Erythroblast (primary cell): ENCODE measurements around the gene CLPTM1.

Source experiments
- GATA1 ChIP-seq: IDR thresholded peaks from 2 replicates; pipeline ENCODE4 v1.6.1; 2011; ENCODE audit warnings: low read depth, mild to moderate bottlenecking, control low read depth, low read length, moderate library complexity
- POLR2A ChIP-seq: IDR thresholded peaks from 2 replicates; pipeline ENCODE4 v1.6.1; 2011; ENCODE audit warnings: mild to moderate bottlenecking, low read length

GRCh38 chr19:45041125-45041524 lies 85.9 kb downstream of the CLPTM1 start:
- no peak for TF ChIP-seq POLR2A
- no peak for TF ChIP-seq GATA1
